HCEC 1CT (cell line): ENCODE data around the gene GRK2.

Experiments
- DNase-seq: peaks from one replicate; pipeline ENCODE4 v3.0.0-alpha.2; 2017

The GRK2 gene

GRCh38 chr11:67283481-67283963 lies 17.2 kb downstream of the GRK2 start:
- no peak for DNase-seq

DNA sequence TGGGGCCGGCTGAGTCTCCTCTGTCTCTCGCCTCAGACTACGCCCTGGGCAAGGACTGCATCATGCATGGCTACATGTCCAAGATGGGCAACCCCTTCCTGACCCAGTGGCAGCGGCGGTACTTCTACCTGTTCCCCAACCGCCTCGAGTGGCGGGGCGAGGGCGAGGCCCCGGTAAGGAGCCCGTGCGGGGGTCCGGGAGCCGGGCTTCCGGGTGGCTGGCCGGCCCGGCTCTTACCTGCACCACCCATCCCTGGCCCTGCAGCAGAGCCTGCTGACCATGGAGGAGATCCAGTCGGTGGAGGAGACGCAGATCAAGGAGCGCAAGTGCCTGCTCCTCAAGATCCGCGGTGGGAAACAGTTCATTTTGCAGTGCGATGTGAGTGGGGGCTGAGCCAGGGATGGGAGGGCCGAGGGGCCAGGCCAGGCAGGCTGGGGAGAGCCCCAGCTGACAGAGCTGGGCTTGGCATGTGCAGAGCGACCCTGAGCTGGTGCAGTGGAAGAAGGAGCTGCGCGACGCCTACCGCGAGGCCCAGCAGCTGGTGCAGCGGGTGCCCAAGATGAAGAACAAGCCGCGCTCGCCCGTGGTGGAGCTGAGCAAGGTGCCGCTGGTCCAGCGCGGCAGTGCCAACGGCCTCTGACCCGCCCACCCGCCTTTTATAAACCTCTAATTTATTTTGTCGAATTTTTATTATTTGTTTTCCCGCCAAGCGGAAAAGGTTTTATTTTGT lies 18.7 kb downstream of the GRK2 start:
- no peak for DNase-seq

- no peak for DNase-seq
Measured at GRCh38 chr11:67285541-67286498, 19.5 kb downstream of the GRK2 start.

DNA sequence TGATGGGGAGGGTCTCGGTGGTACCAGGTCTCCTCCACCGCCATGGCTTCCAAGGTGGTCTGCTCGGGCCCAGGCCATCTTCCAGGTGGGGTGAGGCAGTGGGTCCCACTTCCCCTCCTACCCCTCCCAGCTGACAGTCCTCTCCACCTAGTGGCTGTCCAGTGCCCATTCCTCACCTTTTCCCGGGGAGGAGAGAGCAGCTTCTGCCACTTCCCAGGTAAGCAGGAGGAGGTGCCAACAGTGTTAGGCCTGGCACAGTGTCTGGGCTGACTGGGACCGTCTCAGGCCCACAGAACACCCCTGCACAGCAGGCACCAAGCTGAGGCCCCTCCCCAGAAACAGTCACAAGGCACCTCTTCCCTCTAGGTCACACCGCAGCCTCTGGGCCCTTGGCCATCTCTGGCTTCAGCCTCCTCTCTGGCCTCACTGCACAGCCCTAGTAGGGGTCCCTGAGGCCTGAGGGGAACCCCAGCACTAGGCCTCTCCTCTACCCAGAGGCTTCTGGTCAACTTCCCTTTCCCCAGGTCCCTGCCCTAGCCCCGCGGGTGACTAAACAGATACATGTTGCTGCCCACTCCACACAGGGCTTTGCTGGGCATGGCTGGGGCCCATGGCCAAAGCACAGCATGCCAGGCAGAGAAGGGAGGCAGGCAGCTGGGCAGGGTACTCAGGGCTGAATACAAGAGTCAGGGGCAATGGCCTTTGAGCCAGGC lies 20.5 kb downstream of the GRK2 start:
- DNase-seq: no peak

DNA sequence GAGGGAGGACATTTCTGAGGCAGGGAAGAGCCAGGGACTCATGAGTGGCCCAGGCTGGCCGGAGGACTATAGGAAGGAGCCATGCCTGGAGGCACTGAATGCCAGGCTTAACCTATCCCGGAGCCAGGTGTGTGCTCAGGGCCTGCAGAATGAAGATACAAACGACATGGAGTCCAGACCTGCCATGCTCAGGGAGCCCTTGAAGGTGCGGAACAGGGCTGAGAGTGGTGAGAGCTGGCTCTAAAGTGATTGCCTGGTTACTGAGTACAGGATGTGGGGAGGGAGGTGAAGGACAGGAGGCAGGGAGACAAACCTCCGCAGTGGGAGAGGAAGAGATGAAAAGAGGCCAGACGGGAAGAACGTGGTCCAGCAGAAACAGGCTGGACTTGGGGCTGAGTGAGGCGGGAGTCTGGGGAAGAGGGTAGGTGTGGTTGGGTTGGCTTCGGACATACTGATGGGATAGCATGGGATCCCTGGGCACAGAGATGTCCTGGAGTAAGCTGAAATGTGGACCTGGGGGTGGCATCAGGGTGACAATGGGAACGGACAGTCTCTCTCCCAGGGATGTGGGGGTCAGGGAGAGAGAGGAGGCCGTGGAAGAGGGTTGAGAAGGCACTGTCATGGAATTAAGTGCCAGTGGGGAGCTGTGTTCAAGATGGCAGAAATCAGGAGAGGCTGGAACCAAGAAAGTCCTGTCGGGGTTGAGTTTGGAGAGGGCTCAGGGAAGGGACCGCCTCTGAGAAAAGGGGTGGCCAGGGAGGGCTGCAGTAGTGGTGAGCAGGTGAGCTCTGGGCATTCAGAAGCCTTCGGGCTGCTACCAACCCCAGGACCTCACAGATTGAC lies 21.3 kb downstream of the GRK2 start:
- DNase-seq: no peak

- DNase-seq: no peak
Measured at GRCh38 chr11:67288198-67288451, 21.9 kb downstream of the GRK2 start.

- DNase-seq: peak; percentile 89
Measured at GRCh38 chr11:67288452-67289225, 22.4 kb downstream of the GRK2 start.

DNA sequence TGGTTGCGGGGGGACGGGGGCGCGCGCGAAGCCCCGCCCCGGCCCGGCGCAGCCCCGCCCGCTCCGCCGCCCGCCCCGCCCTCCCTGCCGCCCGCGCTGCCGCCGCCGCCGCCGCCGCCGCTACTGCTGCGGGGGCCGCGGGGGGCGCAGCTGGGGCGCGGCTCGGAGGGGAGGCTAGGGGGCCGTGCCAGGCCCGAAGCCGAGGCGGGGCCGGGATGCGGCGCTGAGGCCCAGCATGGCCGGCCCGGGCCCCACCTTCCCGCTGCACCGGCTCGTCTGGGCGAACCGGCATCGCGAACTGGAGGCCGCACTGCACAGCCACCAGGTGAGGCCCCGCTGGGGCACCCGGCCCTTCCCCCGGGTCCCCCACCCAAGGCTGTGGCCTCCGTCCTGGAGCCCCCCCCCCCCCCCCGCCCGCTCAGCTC lies 23.0 kb downstream of the GRK2 start, which contains the start of gene ANKRD13D:
Gene ANKRD13D (plus strand): TSS at position 78 of the 425 bp plus-strand sequence. CDS start 158 bp downstream, at position 236.
- DNase-seq: no peak

GRCh38 chr11:67289651-67290479 lies 23.6 kb downstream of the GRK2 start:
- peak; percentile 37 for DNase-seq

DNA sequence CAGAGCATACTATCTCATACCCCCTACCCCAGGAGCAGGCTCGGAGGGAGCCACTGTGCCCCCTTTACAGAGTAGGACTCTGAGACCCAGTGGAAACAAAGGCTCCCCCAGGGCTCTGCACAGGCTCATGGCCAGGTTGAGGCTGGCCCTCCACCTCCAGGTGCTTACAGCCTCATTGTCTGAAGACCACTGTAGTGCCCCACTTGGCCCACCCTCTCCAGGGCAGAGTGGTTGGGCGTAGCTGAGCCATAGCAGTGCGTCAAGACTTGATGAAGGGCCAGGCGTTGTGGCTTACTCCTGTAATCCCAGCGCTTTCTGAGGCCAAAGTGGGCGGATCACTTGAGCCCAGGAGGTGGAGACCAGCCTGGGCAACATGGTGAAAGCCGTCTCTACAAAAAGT lies 24.5 kb downstream of the GRK2 start:
- peak; percentile 72 for DNase-seq

- no peak for DNase-seq
Measured at GRCh38 chr11:67291481-67292381, 25.5 kb downstream of the GRK2 start.

GRCh38 chr11:67292671-67293070 lies 26.4 kb downstream of the GRK2 start:
- DNase-seq: no peak

- DNase-seq: peak; percentile 86
Measured at GRCh38 chr11:67293090-67293489, 26.8 kb downstream of the GRK2 start.

GRCh38 chr11:67295846-67296245 lies 29.6 kb downstream of the GRK2 start:
- DNase-seq: no peak

- no peak for DNase-seq
Measured at GRCh38 chr11:67298786-67299185, 32.5 kb downstream of the GRK2 start.

- no peak for DNase-seq
Measured at GRCh38 chr11:67299471-67300191, 33.4 kb downstream of the GRK2 start.

- no peak for DNase-seq
Measured at GRCh38 chr11:67300256-67300755, 34.0 kb downstream of the GRK2 start.

GRCh38 chr11:67300756-67301312 lies 34.6 kb downstream of the GRK2 start:
- DNase-seq: no peak
